MCF 10A (cell line): ENCODE measurements around the gene KRAS. TPM values are rescaled to one million over a fixed set of nuclear protein-coding genes. Genes with fewer than 3 reads are reported as not detected.

Source experiments
- BruUV-seq: library from RNA; stranded (reverse); fragments of 400-500 nt; replicated peaks from 2 replicates; lab custom pipeline; 2021; lab: Mats Ljungman, UMichigan
- CTCF ChIA-PET: fragments of 300-600 bp; sonication (Branson Sonifier 250); formaldehyde crosslinking; extraction: SDS; loops from one replicate; lab custom pipeline; 2021; ENCODE audit warnings: antibody characterized with exemption, inconsistent platforms; lab: Yijun Ruan, JAX
- POLR2A ChIA-PET: fragments of 300-600, 350-650 bp; sonication (Branson Sonifier 250); formaldehyde crosslinking; extraction: SDS; loops from one replicate; lab custom pipeline; 2020; ENCODE audit warnings: antibody characterized with exemption, inconsistent platforms; lab: Yijun Ruan, JAX
- DNase-seq: peaks from one replicate; pipeline ENCODE4 v3.0.0-alpha.2; 2018; ENCODE audit not compliant: unreplicated experiment
- H3K27ac Mint-ChIP-seq: one replicate; pipeline ENCODE4 v1.8.0; 2022; ENCODE audit warnings: mild to moderate bottlenecking, low read depth, mixed read lengths; ENCODE audit not compliant: unreplicated experiment
- H3K27me3 Mint-ChIP-seq: one replicate; pipeline ENCODE4 v1.8.0; 2022; ENCODE audit warnings: mixed read lengths; ENCODE audit not compliant: insufficient read depth, unreplicated experiment
- H3K36me3 Mint-ChIP-seq: one replicate; pipeline ENCODE4 v1.8.0; 2022; ENCODE audit warnings: mild to moderate bottlenecking, moderate library complexity, mixed read lengths; ENCODE audit not compliant: insufficient read depth, unreplicated experiment
- H3K4me1 Mint-ChIP-seq: one replicate; pipeline ENCODE4 v1.8.0; 2022; ENCODE audit warnings: mixed read lengths; ENCODE audit not compliant: insufficient read depth, unreplicated experiment
- H3K4me3 Mint-ChIP-seq: one replicate; pipeline ENCODE4 v1.8.0; 2022; ENCODE audit warnings: mild to moderate bottlenecking, moderate library complexity, mixed read lengths; ENCODE audit not compliant: unreplicated experiment
- H3K9me3 Mint-ChIP-seq: one replicate; pipeline ENCODE4 v1.8.0; 2022; ENCODE audit warnings: mixed read lengths; ENCODE audit not compliant: unreplicated experiment
- intact Hi-C: fragments of 100-400 bp; cut with micrococcal nuclease; formaldehyde crosslinking; loops from 2 replicates; pipeline ENCODE4 v1.14.1; 2022
- total RNA-seq: library from RNA; stranded (reverse); gene quantifications from 2 replicates; pipeline ENCODE4 v1.2.3, GENCODE V29; 2022
- TF ChIP-seq, protein P1 (sequence below): fragments of 200-600 bp; IDR thresholded peaks from one replicate; pipeline ENCODE4 v1.8.0; 2022; ENCODE audit warnings: antibody characterized with exemption, mild to moderate bottlenecking; ENCODE audit not compliant: unreplicated experiment

KRAS gene
- total RNA-seq, 1 experiment from 2014 or later = 17.6 TPM

GRCh38 chr12:25189656-25190055 lies 61.1 kb downstream of the KRAS start:
- no peak overlapping the region for H3K27ac Mint-ChIP-seq
- H3K9me3 Mint-ChIP-seq = no peaks in the 10 kb centered on the region
- DNase-seq = no peak
- no peaks in the 10 kb centered on the region for H3K36me3 Mint-ChIP-seq
- POLR2A ChIA-PET = no interaction called here
- BruUV-seq = no TSS peak
- intact Hi-C loops = no loop called here
- H3K27me3 Mint-ChIP-seq = no peaks in the 10 kb centered on the region
- TF ChIP-seq, protein P1, sequence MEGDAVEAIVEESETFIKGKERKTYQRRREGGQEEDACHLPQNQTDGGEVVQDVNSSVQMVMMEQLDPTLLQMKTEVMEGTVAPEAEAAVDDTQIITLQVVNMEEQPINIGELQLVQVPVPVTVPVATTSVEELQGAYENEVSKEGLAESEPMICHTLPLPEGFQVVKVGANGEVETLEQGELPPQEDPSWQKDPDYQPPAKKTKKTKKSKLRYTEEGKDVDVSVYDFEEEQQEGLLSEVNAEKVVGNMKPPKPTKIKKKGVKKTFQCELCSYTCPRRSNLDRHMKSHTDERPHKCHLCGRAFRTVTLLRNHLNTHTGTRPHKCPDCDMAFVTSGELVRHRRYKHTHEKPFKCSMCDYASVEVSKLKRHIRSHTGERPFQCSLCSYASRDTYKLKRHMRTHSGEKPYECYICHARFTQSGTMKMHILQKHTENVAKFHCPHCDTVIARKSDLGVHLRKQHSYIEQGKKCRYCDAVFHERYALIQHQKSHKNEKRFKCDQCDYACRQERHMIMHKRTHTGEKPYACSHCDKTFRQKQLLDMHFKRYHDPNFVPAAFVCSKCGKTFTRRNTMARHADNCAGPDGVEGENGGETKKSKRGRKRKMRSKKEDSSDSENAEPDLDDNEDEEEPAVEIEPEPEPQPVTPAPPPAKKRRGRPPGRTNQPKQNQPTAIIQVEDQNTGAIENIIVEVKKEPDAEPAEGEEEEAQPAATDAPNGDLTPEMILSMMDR = no peak
- CTCF ChIA-PET = interaction anchor here (1.1 kb wide), 1 partner anchor 49 kb away, joined by 4 read pairs; no protein-coding TSS in a partner anchor
- peaks cover 19% of the 10 kb centered on the region for H3K4me1 Mint-ChIP-seq
- H3K4me3 Mint-ChIP-seq = no peak overlapping the region

- H3K27me3 Mint-ChIP-seq = no peaks in the 10 kb centered on the region
- H3K9me3 Mint-ChIP-seq = no peaks in the 10 kb centered on the region
- H3K4me3 Mint-ChIP-seq = no peak overlapping the region
- ChIA-PET POLR2A (no interaction called here), CTCF (interaction anchor here (0.6 kb wide), 1 partner anchor 148 kb away, joined by 3 read pairs; no protein-coding TSS in a partner anchor)
- H3K4me1 Mint-ChIP-seq = peaks cover 13% of the 10 kb centered on the region
- BruUV-seq = no TSS peak
- H3K36me3 Mint-ChIP-seq = no peaks in the 10 kb centered on the region
- no peak overlapping the region for H3K27ac Mint-ChIP-seq
- peak; percentile 58 for DNase-seq
- intact Hi-C loops = no loop called here
- TF ChIP-seq, protein P1 = no peak
Observed at GRCh38 chr12:25187781-25188180, 62.9 kb downstream of the KRAS start.

DNA sequence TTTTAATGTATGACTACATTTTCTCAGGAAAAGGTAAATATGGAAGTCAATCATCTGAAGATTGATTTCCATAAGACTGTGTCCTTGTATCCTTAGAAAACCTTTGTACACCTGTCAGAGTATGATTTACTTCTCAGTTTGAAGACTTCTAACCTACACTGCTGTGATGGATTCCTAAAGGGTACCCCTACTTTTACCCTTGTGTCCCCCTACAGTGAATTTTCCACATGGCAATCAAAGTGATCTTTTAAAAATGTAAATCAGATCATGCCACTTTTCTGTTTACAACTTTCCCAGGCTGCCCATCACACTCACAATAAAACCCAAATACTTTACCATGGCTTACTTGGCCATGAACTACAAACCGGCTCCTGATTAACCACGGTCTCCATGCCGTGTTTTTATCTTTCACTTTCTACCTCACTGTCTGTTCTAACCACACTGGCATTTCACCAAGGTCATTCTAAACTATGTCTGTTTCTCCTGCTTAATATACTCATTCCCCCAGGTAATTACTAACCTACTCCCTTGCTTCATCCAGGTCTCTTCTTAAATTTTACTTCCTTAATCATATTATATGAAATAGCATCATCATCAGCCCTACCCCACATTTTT lies 63.8 kb downstream of the KRAS start:
- Mint-ChIP-seq H3K4me3 (peak overlapping the region; percentile 53), H3K4me1 (peaks cover 13% of the 10 kb centered on the region), H3K27me3 (no peaks in the 10 kb centered on the region), H3K27ac (peak overlapping the region; percentile 24), H3K36me3 (no peaks in the 10 kb centered on the region), H3K9me3 (no peaks in the 10 kb centered on the region)
- TF ChIP-seq, protein P1 = no peak
- intact Hi-C loops = no loop called here
- CTCF ChIA-PET = interaction anchor here (0.6 to 0.7 kb wide), 2 partner anchors 138 to 147 kb away, joined by 3 read pairs; no protein-coding TSS in a partner anchor
- no TSS peak for BruUV-seq
- DNase-seq = no peak
- POLR2A ChIA-PET = no interaction called here

DNA sequence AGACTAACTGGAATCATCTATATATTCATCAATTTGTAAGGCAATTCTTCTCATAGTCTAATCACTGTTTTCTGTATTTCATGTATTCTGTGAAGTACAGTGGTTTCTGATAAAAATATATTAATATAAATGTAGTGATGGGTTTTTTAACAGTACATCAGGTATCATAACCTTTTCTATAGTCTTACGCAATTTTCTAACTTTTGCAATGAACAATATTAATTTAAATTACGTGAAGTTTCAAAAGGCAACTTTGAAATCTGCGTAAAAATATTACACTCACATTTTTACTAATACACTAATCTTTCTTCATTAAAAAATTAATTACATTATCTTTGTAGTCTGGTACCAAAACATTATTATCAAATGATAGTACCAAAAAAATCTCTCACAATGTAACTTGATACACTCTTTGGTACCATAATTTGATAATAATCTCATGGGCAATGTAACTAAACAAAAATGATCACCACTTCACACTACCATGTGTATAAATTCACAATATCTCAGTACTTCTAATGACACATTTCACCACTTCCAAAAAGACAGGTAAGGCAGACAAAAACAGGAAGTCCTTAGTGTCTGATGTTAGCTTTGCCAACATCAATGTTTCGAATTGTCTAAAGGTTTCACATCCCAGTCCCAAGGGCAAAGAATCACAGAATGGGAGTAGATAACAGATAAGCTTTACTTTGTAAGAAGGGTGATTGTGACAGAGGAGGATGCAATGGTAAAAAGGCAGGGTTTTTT lies 64.5 kb downstream of the KRAS start:
- intact Hi-C loops = no loop called here
- ChIA-PET CTCF (interaction anchor here (0.7 kb wide), 1 partner anchor 138 kb away, joined by 3 read pairs; no protein-coding TSS in a partner anchor), POLR2A (no interaction called here)
- Mint-ChIP-seq H3K36me3 (no peaks in the 10 kb centered on the region), H3K4me1 (peaks cover 13% of the 10 kb centered on the region), H3K27me3 (no peaks in the 10 kb centered on the region), H3K27ac (peak overlapping the region; percentile 24), H3K9me3 (no peaks in the 10 kb centered on the region), H3K4me3 (no peak overlapping the region)
- TF ChIP-seq, protein P1 = no peak
- DNase-seq = no peak
- no TSS peak for BruUV-seq
